Measurements from ENCODE around the gene ZRANB2. TPM values are rescaled to one million over a fixed set of nuclear protein-coding genes. Genes with fewer than 3 reads are reported as not detected.

ZRANB2 gene
- polyA plus RNA-seq, 3 donors, result 21.3 to 42.1 (median 22.9) TPM

DNA sequence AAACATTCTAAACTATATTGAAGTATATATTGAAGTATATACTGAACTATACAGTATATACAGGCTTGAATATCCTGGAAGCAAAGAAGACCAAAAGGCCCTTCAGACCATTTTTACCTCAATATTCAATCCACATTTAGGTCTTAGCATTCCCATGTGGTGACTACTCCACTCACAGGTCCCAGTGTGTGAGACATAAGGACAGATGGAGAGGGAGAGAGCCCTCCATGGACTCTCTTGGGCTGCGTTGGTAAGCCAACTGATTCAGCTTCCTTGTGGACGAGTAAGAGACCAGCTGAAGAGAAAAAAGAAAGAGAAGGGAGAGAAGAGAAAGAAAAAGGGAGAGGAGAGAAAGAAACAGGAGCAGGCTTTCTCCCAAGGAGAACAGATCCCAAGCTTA is 37.3 kb upstream of the ZRANB2 start:
- no CpG with 5 or more reads among the region's 2 CpGs for WGBS (ENCODE audit: insufficient coverage)
- H3K9ac ChIP-seq (ENCODE audit: insufficient read depth, low read length, poor library complexity, severe bottlenecking), result no peak overlapping the region
- Mint-ChIP-seq H3K27me3 (ENCODE audit: low read depth in 3 of 3) (peaks cover 0 to 5% (median 0%) of the 10 kb centered on the region in 3 donors), H3K27ac (no peak overlapping the region), H3K9me3 (peaks cover 7 to 32% (median 16%) of the 10 kb centered on the region in 7 donors), H3K4me1 (no peaks in the 10 kb centered on the region), H3K4me3 (no peak overlapping the region), H3K36me3 (no peaks in the 10 kb centered on the region)
- no peaks in the 10 kb centered on the region for H3K4me1 ChIP-seq (ENCODE audit: control insufficient read depth in 1 of 2, insufficient read depth in 2 of 2, low read length in 2 of 2)
- H3K4me2 ChIP-seq (replicated peaks; ENCODE audit: extremely low read depth, low read length, poor library complexity, severe bottlenecking), result no peak overlapping the region
- TF ChIP-seq, protein P1, sequence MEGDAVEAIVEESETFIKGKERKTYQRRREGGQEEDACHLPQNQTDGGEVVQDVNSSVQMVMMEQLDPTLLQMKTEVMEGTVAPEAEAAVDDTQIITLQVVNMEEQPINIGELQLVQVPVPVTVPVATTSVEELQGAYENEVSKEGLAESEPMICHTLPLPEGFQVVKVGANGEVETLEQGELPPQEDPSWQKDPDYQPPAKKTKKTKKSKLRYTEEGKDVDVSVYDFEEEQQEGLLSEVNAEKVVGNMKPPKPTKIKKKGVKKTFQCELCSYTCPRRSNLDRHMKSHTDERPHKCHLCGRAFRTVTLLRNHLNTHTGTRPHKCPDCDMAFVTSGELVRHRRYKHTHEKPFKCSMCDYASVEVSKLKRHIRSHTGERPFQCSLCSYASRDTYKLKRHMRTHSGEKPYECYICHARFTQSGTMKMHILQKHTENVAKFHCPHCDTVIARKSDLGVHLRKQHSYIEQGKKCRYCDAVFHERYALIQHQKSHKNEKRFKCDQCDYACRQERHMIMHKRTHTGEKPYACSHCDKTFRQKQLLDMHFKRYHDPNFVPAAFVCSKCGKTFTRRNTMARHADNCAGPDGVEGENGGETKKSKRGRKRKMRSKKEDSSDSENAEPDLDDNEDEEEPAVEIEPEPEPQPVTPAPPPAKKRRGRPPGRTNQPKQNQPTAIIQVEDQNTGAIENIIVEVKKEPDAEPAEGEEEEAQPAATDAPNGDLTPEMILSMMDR (IDR thresholded peaks at IDR 0.05), result no peak
- no peak for DNase-seq
- no peak overlapping the region for H2AFZ ChIP-seq (ENCODE audit: insufficient read depth, low read depth, low read length, poor library complexity, severe bottlenecking)
- H3K27me3 ChIP-seq (ENCODE audit: control insufficient read depth in 2 of 2, insufficient read depth in 2 of 2, low read length in 2 of 2), result no peaks in the 10 kb centered on the region
- H3K79me2 ChIP-seq (ENCODE audit: insufficient read depth, low read length), result no peaks in the 10 kb centered on the region
- H3K27ac ChIP-seq (ENCODE audit: low read depth in 1 of 2, low read length in 2 of 2), result no peak overlapping the region
- H3K36me3 ChIP-seq (replicated peaks in 1 of 2; ENCODE audit: control insufficient read depth in 1 of 2, insufficient read depth in 2 of 2, low read length in 2 of 2), result no peaks in the 10 kb centered on the region
- H3K4me3 ChIP-seq (replicated peaks in 1 of 3; ENCODE audit: low read depth in 2 of 3, low read length in 3 of 3), result no peak overlapping the region
- no peaks in the 10 kb centered on the region for H4K20me1 ChIP-seq (ENCODE audit: insufficient read depth, low read length)
- H3K9me3 ChIP-seq (replicated peaks in 1 of 2; ENCODE audit: control insufficient read depth in 1 of 2, insufficient read depth in 1 of 2, low read length in 2 of 2), result peaks cover 0 to 8% of the 10 kb centered on the region in 2 donors
- intact Hi-C loops (cut with micrococcal nuclease), result no loop called here

DNA sequence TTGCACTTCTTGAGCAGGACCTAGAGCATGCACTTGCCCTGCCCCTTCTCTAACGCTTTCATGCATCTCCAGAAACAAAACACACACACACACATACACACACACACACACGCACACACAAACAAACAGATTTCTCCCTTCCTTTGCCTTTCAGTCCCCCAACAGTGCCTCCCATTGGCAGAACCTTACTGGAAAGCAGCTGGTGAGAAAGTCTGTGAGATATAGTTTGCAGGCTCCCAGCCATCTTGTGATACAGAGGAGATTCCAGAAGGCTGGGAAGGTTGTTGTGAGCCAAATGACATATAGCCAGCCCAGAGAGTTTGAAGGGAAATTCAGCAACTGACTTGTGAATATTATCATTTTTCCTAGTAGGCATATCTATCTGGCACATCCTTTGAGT is 35.9 kb upstream of the ZRANB2 start:
- Mint-ChIP-seq H3K36me3 (no peaks in the 10 kb centered on the region), H3K27ac (no peak overlapping the region)
- intact Hi-C loops (cut with micrococcal nuclease), result no loop called here

More for the DNA sequence above, 35.9 kb upstream of the ZRANB2 start:
- H3K4me1 Mint-ChIP-seq, result no peaks in the 10 kb centered on the region
- H3K4me3 Mint-ChIP-seq, result no peak overlapping the region
- Histone ChIP-seq H3K36me3 (replicated peaks in 1 of 2; ENCODE audit: control insufficient read depth in 1 of 2, insufficient read depth in 2 of 2, low read length in 2 of 2) (no peaks in the 10 kb centered on the region), H3K4me3 (replicated peaks in 1 of 3; ENCODE audit: low read depth in 2 of 3, low read length in 3 of 3) (no peak overlapping the region), H3K27ac (ENCODE audit: low read depth in 1 of 2, low read length in 2 of 2) (no peak overlapping the region), H4K20me1 (ENCODE audit: insufficient read depth, low read length) (no peaks in the 10 kb centered on the region), H3K9me3 (replicated peaks in 1 of 2; ENCODE audit: control insufficient read depth in 1 of 2, insufficient read depth in 1 of 2, low read length in 2 of 2) (peaks cover 0 to 8% of the 10 kb centered on the region in 2 donors), H3K27me3 (ENCODE audit: control insufficient read depth in 2 of 2, insufficient read depth in 2 of 2, low read length in 2 of 2) (no peaks in the 10 kb centered on the region), H3K4me2 (replicated peaks; ENCODE audit: extremely low read depth, low read length, poor library complexity, severe bottlenecking) (no peak overlapping the region), H3K9ac (ENCODE audit: insufficient read depth, low read length, poor library complexity, severe bottlenecking) (no peak overlapping the region), H2AFZ (ENCODE audit: insufficient read depth, low read depth, low read length, poor library complexity, severe bottlenecking) (no peak overlapping the region), H3K4me1 (ENCODE audit: control insufficient read depth in 1 of 2, insufficient read depth in 2 of 2, low read length in 2 of 2) (no peaks in the 10 kb centered on the region), H3K79me2 (ENCODE audit: insufficient read depth, low read length) (no peaks in the 10 kb centered on the region)
- TF ChIP-seq, protein P1 (IDR thresholded peaks at IDR 0.05), result no peak
- H3K27me3 Mint-ChIP-seq (ENCODE audit: low read depth in 3 of 3), result peaks cover 0 to 4% (median 0%) of the 10 kb centered on the region in 3 donors
- H3K9me3 Mint-ChIP-seq, result peaks cover under 1 to 24% (median 9%) of the 10 kb centered on the region in 7 donors
- no peak for DNase-seq
- 89% methylated on average over 2 of the region's 2 CpGs for WGBS (ENCODE audit: insufficient coverage)
